GM19452 (cell line): ENCODE measurements around the gene FAM98B.

Experiments used
- ATAC-seq: cut with Tn5 transposase; IDR thresholded peaks from one replicate; pipeline ENCODE4 v1.9.1; 2021; ENCODE audit not compliant: unreplicated experiment

The FAM98B gene

DNA sequence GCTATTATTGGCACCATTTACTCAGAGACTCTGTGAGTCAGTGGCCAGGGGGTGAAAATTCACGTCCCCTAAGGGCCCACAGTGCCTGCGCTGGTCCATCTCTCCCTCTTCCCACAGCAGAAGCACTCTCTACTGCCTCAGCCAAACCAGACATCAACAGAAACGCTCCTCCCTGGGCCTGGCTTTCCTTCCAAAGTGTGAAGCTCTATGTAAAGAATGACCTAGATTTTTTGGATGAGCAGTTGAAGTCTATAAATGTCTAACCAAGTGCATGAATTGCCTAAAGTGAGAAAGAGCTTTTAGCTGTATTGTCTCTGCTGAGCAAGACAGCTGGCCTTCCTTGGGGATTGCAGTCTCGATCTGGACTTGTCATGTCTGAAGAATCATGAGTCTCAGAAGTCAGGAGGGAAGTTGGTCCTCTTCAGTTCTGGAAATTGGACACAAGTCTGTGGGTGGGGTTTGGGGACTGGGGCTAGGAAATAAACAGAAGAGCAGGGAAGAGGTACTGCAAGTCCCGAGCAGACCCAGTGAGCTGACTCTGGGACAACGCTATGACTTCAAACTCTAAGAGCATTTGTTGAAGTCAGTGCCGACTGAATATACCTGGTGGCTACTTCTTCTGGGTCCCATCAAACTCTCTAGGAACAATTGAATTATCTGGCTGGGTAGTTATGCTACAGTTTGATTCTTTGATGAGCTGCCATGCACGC is 81.7 kb downstream of the FAM98B start:
- no peak for ATAC-seq

DNA sequence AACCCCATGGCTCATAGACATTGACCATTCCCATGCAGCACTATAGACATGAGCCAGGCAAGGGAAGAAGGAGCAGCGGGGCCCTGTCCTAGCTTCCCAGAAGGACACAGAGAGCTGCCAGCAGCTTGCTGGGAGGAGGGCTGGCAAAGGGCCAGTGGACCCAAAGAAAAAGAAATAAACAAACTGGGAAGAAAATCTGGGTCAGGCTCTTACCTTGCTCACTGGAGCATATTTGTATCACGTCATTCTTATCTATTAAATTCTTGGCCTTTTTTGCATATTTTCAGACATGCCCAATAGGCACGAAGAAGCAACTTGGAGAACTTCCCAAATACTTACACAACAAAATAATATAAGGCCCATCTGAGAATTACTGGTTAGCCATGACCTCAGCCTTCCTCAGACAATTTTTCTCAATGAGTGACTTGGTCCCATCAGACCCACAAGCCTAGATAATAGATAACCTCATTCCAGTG is 82.3 kb downstream of the FAM98B start:
- no peak for ATAC-seq
